Stimulated activated naive B cell treated with anti-CD40 and anti-IgM and Interleukin-4, amounts not matched to agents 10 μg/mL and 1 μg/mL and 100 μg/mL, for 72 hours (primary cell): ENCODE data around the gene SLC12A7.

Experiments used
- ATAC-seq, 2 donors: fragments of 150-1000 bp; cut with Tn5 transposase; replicated peaks; 2 replicates each; pipeline ENCODE4 v1.10.0; 2021; ENCODE audit warnings: moderate library complexity in 1 of 2
- DNase-seq: peaks from one replicate; pipeline ENCODE4 v3.0.0; 2021
- H3K27ac Mint-ChIP-seq: one replicate; pipeline ENCODE4 v1.8.0; 2022; ENCODE audit warnings: mild to moderate bottlenecking, mixed read lengths
- H3K27me3 Mint-ChIP-seq, 2 donors: one replicate each; pipeline ENCODE4 v1.8.0; 2022; ENCODE audit warnings: mixed read lengths in 2 of 2
- H3K36me3 Mint-ChIP-seq, 2 donors: one replicate each; pipeline ENCODE4 v1.8.0; 2022; ENCODE audit warnings: mixed read lengths in 2 of 2, mild to moderate bottlenecking in 1 of 2
- H3K4me1 Mint-ChIP-seq, 2 donors: one replicate each; pipeline ENCODE4 v1.8.0; 2022; ENCODE audit warnings: mixed read lengths in 2 of 2, mild to moderate bottlenecking in 1 of 2
- H3K4me3 Mint-ChIP-seq, 2 donors: one replicate each; pipeline ENCODE4 v1.8.0; 2022; ENCODE audit warnings: mild to moderate bottlenecking in 2 of 2, mixed read lengths in 2 of 2, moderate library complexity in 1 of 2
- H3K9me3 Mint-ChIP-seq, 2 donors: one replicate each; pipeline ENCODE4 v1.8.0; 2022; ENCODE audit warnings: mixed read lengths in 2 of 2, mild to moderate bottlenecking in 1 of 2

SLC12A7 gene

DNA sequence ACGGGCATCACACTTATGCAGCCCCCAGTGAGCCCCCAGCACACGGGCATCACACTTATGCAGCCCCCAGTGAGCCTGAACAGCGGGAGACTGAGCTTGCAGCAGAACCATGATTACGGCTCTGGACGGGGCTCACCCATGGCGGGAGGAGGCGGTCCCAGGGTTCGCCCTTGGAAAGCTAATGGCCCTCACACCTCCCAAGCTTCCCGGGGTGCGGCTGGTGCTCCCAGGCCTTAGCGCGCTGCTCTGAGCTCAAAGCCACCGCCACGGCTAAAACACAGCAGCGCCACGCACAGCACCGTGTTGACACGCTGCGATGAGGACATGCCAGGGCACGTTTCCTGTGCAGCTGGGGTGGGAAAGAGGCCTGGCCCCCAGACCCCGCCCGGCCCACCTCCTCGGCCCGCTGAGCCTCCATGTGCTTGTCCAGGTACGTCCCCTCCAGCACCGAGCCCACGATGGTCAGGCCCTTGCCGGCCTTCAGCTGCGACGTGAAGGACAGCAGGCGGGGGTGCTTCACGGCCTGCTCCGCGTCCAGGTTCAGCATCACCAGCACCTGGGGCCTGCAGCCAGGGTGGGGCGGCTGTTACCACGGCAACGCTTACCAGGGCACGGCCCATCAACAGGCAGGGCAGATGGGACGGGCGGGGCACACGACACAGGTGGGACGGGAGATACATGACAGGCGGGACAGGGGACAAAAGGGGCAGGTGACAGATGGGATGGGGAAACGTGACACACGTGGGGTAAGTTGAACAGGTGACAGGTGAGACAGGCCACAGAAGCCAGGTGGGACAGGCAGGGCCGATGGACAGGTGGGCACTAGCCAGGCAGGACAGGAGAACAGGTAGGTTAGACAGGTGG lies 38.4 kb downstream of the SLC12A7 start:
- Mint-ChIP-seq H3K27ac (no peak overlapping the region), H3K36me3 (peaks cover 15 to 21% of the 10 kb centered on the region in 2 donors)
- no peak for ATAC-seq

DNA sequence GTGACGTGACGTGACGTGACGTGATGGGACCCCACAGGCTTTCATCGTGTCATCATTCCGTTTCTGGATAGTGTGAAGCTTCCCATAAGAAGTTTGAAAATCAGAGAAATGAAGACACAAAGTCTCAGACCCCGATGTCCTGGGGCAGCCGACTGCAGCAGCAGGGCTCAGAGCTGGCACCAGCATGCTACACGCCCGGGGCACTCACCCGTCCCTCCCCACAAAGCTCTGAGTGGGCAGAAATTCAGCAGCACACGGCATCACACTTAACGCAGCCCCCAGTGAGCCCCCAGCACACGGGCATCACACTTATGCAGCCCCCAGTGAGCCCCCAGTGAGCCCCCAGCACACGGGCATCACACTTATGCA lies 42.2 kb downstream of the SLC12A7 start:
- no peak for DNase-seq
- Mint-ChIP-seq H3K27me3 (no peaks in the 10 kb centered on the region), H3K4me3 (no peak overlapping the region), H3K27ac (no peak overlapping the region), H3K4me1 (no peaks in the 10 kb centered on the region), H3K36me3 (peaks cover 15 to 23% of the 10 kb centered on the region in 2 donors), H3K9me3 (no peaks in the 10 kb centered on the region)
- ATAC-seq = no peak

More for the DNA sequence above, 38.4 kb downstream of the SLC12A7 start:
- no peaks in the 10 kb centered on the region for H3K27me3 Mint-ChIP-seq
- H3K4me3 Mint-ChIP-seq = no peak overlapping the region
- no peaks in the 10 kb centered on the region for H3K9me3 Mint-ChIP-seq
- H3K4me1 Mint-ChIP-seq = no peaks in the 10 kb centered on the region
- no peak for DNase-seq

DNA sequence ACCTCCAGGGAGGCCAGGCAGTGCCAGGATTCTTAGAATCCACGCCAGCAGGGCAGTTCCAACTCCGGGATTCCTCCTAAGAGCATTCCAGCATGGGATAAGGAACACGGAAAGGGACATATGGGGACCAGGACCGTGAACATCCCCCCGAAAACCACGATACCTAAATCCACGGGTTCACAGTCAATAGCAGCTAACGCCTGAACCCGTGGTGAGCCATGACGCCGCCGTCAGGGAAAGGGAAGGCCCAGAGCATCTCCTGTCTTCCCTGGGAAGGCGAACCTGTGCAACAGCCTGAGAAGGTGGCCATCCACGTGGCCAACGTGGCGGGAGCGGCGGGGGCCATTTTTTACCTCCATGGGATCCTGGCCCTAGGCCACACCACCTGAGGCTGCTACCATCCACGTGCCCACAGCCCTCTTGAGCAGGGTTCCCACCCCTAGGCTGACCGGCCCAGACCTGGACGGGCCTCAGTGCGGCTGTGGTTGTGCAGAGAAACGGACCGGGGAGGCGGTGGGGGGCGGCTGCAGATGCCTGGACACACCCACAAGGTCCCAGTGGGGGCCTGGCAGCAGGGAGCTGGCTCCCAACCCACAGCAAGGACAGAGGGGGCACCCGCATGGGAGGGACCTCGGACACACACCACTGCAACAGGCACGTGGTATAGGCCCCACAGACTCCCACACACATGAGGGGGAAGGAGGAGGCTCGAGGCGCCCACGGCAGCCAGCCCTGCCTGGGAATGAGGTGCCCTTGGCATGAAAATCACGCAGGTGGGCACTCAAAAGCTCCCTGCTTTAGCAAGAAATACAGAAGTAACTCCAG lies 42.8 kb downstream of the SLC12A7 start:
- no peak overlapping the region for H3K27ac Mint-ChIP-seq
- no peak for DNase-seq
- no peaks in the 10 kb centered on the region for H3K9me3 Mint-ChIP-seq
- H3K4me1 Mint-ChIP-seq = no peaks in the 10 kb centered on the region
- ATAC-seq = no peak
- no peaks in the 10 kb centered on the region for H3K27me3 Mint-ChIP-seq
- H3K36me3 Mint-ChIP-seq = peaks cover 18 to 24% of the 10 kb centered on the region in 2 donors
- H3K4me3 Mint-ChIP-seq = no peak overlapping the region

DNA sequence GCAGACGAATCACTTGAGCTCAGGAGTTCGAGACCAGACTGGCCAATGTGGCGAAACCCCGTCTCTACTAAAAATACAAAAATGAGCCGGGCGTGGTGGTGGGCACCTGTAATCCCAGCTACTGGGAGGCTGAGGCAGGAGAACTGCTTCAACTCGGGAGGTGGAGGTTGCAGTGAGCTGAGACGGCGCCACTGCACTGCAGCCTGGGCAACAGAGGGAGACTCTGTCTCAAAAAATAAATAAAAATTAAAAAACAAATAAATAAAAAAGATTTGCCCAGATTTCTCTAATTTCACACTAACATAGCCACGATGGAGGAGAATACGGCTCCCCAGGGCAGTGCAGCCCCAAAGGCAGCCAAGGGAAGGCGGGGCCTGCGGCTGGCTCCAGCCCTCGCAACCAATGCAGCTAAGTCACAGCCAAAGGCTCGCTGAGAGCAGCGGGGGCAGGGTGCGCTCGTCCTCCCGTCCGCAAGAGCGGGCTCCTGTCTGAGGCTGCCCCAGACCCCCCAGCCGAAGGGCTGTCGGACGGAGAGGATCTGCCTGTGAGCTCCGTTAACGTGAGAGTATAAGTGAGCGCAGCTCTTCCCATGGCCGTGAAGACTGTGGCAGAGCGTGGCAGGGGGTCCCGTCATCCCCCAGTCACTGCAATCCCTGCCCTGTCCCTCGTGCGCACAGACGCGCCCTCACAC lies 43.5 kb downstream of the SLC12A7 start:
- Mint-ChIP-seq H3K9me3 (no peaks in the 10 kb centered on the region), H3K36me3 (peaks cover 14 to 20% of the 10 kb centered on the region in 2 donors), H3K27me3 (no peaks in the 10 kb centered on the region), H3K4me1 (no peaks in the 10 kb centered on the region), H3K27ac (no peak overlapping the region), H3K4me3 (no peak overlapping the region)
- DNase-seq (no peak), ATAC-seq (no peak)

DNA sequence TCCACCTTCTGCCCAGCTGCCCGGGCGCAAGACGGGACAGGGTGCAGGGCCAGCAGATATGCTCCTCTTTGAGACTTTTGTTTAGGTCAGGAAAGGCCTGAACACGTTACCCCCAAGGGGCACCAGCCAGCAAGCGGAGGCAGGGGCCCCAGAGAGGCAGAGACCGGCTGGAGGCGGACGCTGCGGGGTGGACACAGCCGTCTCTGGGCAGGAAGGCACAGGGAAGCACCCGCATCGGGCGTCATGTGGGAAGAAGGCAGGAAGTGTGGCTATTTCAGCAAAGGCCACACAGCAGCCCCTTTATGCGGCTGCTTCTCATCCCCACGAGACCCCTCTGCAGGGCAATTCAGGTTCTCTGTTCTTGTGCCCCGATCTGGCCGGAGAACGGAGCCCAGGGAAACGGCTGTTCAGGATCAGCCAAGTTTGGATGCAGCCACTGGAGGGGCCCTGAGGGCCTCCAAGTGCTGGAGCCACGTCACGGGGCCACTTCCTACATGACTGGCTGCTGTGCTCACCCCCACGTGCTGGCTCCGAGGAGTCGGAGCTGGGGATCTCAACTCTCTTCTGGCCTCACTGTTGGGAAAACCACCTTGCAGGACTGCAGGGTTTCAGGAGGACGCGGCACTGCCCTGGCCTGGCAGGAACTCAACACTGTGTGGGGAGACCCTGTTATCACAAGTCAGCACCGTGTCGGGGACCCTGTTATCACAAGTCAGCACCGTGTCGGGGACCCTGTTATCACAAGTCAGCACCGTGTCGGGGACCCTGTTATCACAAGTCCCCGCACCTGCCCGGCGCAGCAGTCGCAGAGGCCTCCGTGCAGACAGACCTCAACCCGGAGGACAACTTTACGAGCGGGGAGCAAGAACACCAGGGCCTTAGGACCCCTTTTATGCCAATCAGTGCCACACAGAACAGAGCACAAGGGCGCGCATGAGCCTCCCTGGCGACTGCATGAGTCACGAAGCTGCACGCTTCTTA lies 44.4 kb downstream of the SLC12A7 start:
- H3K4me1 Mint-ChIP-seq = no peaks in the 10 kb centered on the region
- DNase-seq (no peak), ATAC-seq (no peak)
- peaks cover 14 to 20% of the 10 kb centered on the region in 2 donors for H3K36me3 Mint-ChIP-seq
- no peak overlapping the region for H3K27ac Mint-ChIP-seq
- no peaks in the 10 kb centered on the region for H3K9me3 Mint-ChIP-seq
- H3K27me3 Mint-ChIP-seq = no peaks in the 10 kb centered on the region
- H3K4me3 Mint-ChIP-seq = no peak overlapping the region

DNA sequence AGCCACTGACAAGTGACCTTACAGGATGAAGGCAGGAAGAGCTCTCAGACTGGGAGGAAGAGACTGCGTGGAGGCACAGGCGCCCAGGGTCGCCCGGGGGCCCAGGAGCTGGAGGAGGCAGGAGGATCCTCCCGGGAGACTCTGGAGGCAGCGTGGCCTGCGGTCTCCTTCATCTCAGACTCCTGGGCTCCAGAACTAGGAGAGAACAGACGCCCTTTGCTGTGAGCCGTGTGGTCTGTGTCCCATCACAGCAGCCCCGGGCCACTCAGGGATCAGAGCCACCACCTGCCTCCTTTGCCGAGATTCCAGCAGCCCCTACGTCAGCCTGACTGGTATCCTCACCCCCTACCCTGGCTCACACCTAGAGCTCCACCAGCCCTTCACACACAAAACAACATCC lies 45.2 kb downstream of the SLC12A7 start:
- Mint-ChIP-seq H3K27me3 (no peaks in the 10 kb centered on the region), H3K9me3 (no peaks in the 10 kb centered on the region), H3K4me1 (no peaks in the 10 kb centered on the region), H3K4me3 (no peak overlapping the region), H3K36me3 (peaks cover 18 to 20% of the 10 kb centered on the region in 2 donors), H3K27ac (no peak overlapping the region)
- no peak for ATAC-seq
- DNase-seq = no peak

DNA sequence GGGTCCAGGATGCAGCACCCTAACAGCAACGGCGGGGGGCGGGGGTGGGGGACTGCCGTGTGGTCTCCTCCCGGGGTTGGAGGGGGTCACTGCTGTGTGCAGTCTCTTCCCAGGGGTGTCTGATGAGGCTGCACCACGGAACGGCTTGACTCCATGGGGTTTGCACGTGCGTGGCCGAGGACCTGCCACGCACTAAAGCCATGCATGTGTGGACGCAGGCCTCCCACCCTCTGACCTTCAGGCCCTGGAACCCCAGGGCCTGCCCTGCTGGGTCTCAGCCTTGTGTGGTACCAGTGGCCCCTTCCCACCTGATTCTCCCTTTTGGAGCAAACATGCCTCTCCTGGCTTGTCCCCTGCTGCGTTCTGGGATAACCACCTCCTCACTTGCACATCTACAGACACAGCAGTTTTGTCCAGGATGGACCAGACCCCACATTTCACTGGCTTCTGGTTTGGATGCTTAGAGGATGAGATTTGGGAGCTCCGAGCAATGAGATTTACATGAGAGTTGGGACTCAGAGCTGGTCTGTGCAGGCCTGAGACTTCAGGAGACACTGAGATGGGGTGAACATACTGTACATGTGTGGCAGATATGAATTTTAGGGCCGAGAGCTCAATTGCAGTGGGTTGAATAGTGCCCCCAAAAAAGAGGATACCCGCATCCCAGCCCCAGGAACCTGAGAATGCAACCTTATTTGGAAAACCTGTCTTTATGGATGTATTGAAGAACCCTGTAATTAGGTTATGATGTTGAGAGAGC lies 45.8 kb downstream of the SLC12A7 start:
- no peaks in the 10 kb centered on the region for H3K27me3 Mint-ChIP-seq
- peaks cover 20 to 21% of the 10 kb centered on the region in 2 donors for H3K36me3 Mint-ChIP-seq
- H3K4me3 Mint-ChIP-seq = no peak overlapping the region
- no peaks in the 10 kb centered on the region for H3K4me1 Mint-ChIP-seq
- H3K9me3 Mint-ChIP-seq = no peaks in the 10 kb centered on the region
- no peak for DNase-seq
- H3K27ac Mint-ChIP-seq = no peak overlapping the region
- ATAC-seq = no peak

DNA sequence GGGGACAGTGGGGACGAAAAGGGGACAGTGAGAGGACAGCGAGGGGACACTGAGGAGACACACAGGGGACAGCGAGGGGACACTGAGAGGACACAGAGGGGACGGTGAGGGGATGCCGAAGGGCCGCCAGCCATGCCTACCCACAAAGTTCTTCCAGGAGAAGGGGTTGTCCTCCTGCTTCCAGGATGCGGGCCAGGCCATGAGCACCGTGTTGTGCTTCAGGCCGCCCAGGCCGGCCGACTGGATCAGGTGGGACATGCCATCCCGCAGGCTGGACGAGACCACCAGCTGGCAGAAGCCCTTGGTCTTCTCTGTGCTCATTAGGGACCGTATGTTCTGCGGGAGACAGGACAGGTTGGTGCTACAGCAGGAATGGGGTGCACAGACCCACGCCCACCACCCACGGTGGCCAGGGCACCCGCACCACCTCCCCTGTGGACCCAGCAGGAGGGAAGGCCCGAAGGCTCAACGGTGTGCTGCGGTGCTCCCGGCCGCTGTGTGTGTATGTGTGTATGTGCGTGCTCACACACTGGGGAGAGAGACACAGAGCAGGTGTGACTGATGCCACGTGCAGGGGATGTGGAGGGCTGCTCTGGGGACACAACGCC lies 46.6 kb downstream of the SLC12A7 start:
- no peaks in the 10 kb centered on the region for H3K9me3 Mint-ChIP-seq
- peaks cover 20 to 21% of the 10 kb centered on the region in 2 donors for H3K36me3 Mint-ChIP-seq
- no peaks in the 10 kb centered on the region for H3K4me1 Mint-ChIP-seq
- ATAC-seq (no peak), DNase-seq (no peak)
- H3K4me3 Mint-ChIP-seq = no peak overlapping the region
- no peaks in the 10 kb centered on the region for H3K27me3 Mint-ChIP-seq
- no peak overlapping the region for H3K27ac Mint-ChIP-seq

DNA sequence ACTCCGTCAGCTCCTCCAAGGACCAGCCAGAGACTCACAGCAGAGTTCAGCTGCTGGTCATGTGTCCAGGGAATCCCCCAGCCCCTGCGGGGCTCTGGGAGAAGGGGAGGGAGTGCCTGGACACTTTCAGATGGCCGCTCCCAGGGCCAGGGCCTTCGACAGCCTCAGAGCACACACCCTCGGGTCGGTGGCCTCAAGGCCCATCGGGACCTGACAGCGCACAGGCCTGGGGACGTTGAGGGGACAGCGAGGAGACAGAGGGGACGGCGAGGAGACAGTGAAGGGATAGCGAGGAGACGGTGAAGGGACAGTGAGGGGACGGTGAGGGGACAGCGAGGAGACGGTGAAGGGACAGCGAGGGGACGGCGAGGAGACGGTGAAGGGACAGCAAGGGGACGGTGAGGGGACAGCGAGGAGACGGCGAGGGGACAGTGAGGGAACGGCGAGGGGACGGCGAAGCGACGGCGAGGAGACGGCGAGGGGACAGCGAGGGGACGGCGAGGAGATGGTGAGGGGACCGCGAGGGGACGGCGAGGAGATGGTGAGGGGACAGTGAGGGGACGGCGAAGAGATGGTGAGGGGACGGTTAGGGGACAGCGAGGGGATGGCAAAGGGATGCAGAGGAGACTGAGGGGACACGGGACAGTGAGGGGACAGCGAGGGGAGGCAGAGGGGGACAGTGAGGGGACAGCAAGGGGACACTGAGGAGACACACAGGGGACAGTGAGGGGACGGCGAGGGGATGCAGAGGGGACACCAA lies 47.3 kb downstream of the SLC12A7 start:
- Mint-ChIP-seq H3K27me3 (no peaks in the 10 kb centered on the region), H3K27ac (no peak overlapping the region), H3K4me1 (no peaks in the 10 kb centered on the region), H3K36me3 (peaks cover 20 to 21% of the 10 kb centered on the region in 2 donors), H3K9me3 (no peaks in the 10 kb centered on the region), H3K4me3 (no peak overlapping the region)
- DNase-seq = no peak
- ATAC-seq = no peak

DNA sequence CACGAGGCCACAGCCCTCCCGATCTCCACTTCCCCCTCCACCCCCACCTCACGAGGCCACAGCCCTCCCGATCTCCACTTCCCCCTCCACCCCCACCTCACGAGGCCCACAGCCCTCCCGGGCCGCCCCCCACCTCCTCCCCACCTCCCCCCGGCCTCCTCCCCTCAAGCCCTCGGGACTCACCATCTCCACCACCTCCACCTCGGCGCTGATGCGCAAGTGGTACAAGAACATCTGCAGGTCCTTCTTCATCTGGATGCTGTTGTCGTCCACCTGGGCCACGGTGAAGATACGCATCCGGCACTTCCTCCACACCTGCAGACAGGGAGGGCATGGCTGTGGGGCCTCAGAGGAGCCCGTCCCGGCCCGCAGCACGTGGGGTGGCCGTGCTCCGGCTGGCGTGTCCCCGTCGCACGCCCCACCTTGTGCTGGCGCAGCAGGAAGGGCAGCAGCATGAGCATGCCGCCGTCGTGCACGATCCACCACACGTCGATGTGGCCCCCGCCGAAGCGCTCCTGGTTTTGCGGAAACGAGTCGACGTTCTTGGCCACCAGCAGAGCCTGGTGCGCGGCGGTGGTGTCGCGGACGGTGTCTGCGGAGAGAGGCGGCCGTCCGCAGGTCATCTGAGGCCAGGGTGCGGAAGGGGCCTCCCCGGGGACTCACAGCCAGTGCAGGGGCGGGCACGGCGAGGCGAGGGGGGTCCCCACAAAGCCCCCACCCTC lies 48.0 kb downstream of the SLC12A7 start:
- H3K27me3 Mint-ChIP-seq = no peaks in the 10 kb centered on the region
- peaks cover 20 to 21% of the 10 kb centered on the region in 2 donors for H3K36me3 Mint-ChIP-seq
- H3K27ac Mint-ChIP-seq = no peak overlapping the region
- no peak for DNase-seq
- ATAC-seq = no peak
- H3K4me1 Mint-ChIP-seq = no peaks in the 10 kb centered on the region
- no peaks in the 10 kb centered on the region for H3K9me3 Mint-ChIP-seq
- H3K4me3 Mint-ChIP-seq = no peak overlapping the region

DNA sequence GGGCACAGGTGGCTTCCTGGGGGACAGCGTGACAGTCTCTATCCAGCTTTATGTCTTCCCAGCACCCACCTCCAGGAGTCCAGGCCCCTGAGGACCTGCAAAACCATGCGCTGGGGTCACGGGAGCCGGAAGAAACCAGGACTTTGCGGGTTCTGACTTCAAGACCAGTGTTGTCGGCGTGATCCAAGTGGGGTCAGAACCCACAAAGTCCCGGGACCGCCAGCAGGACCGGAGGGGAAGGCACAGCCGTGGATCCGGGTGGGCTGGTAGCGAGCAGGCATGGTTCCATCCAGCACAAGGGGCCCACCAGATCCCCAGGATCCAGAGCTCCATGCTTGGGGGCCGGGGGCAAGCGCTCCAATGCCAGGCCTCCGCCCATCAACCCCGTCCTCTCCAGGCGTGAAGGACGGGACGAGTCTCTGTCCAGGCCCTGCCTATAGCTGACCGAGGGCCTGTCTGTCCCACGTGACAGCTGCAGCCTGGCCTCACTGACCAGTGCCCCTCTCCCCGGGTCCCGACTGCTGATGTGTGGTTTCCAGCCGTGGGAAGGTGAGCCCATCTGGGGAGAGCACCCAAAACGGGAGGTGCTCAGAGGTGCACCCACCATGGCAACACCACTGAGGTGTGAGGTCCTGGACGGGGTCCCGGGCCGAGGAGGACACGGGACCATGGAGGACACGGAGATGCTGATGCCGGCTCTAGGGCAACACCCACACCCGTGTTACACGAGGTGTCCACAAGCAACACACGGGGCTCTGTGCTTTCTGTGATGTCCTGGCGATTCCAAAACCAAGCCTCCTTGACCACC lies 48.9 kb downstream of the SLC12A7 start:
- DNase-seq (no peak), ATAC-seq (no peak)
- Mint-ChIP-seq H3K4me3 (no peak overlapping the region), H3K36me3 (peaks cover 20 to 21% of the 10 kb centered on the region in 2 donors), H3K4me1 (no peaks in the 10 kb centered on the region), H3K9me3 (no peaks in the 10 kb centered on the region), H3K27ac (no peak overlapping the region), H3K27me3 (no peaks in the 10 kb centered on the region)
